MCF 10A (cell line): Measurements from ENCODE around the gene COL16A1. TPM values are rescaled to one million over a fixed set of nuclear protein-coding genes. Genes with fewer than 3 reads are reported as not detected.

ENCODE experiments used
- BruUV-seq: library from RNA; stranded (reverse); fragments of 400-500 nt; replicated peaks from 2 replicates; lab custom pipeline; 2021; lab: Mats Ljungman, UMichigan
- CTCF ChIA-PET: fragments of 300-600 bp; sonication (Branson Sonifier 250); formaldehyde crosslinking; extraction: SDS; loops from one replicate; lab custom pipeline; 2021; ENCODE audit warnings: antibody characterized with exemption, inconsistent platforms; lab: Yijun Ruan, JAX
- POLR2A ChIA-PET: fragments of 300-600, 350-650 bp; sonication (Branson Sonifier 250); formaldehyde crosslinking; extraction: SDS; loops from one replicate; lab custom pipeline; 2020; ENCODE audit warnings: antibody characterized with exemption, inconsistent platforms; lab: Yijun Ruan, JAX
- DNase-seq: peaks from one replicate; pipeline ENCODE4 v3.0.0-alpha.2; 2018; ENCODE audit not compliant: unreplicated experiment
- H3K27ac Mint-ChIP-seq: one replicate; pipeline ENCODE4 v1.8.0; 2022; ENCODE audit warnings: mild to moderate bottlenecking, low read depth, mixed read lengths; ENCODE audit not compliant: unreplicated experiment
- H3K27me3 Mint-ChIP-seq: one replicate; pipeline ENCODE4 v1.8.0; 2022; ENCODE audit warnings: mixed read lengths; ENCODE audit not compliant: insufficient read depth, unreplicated experiment
- H3K36me3 Mint-ChIP-seq: one replicate; pipeline ENCODE4 v1.8.0; 2022; ENCODE audit warnings: mild to moderate bottlenecking, moderate library complexity, mixed read lengths; ENCODE audit not compliant: insufficient read depth, unreplicated experiment
- H3K4me1 Mint-ChIP-seq: one replicate; pipeline ENCODE4 v1.8.0; 2022; ENCODE audit warnings: mixed read lengths; ENCODE audit not compliant: insufficient read depth, unreplicated experiment
- H3K4me3 Mint-ChIP-seq: one replicate; pipeline ENCODE4 v1.8.0; 2022; ENCODE audit warnings: mild to moderate bottlenecking, moderate library complexity, mixed read lengths; ENCODE audit not compliant: unreplicated experiment
- H3K9me3 Mint-ChIP-seq: one replicate; pipeline ENCODE4 v1.8.0; 2022; ENCODE audit warnings: mixed read lengths; ENCODE audit not compliant: unreplicated experiment
- intact Hi-C: fragments of 100-400 bp; cut with micrococcal nuclease; formaldehyde crosslinking; loops from 2 replicates; pipeline ENCODE4 v1.14.1; 2022
- total RNA-seq: library from RNA; stranded (reverse); gene quantifications from 2 replicates; pipeline ENCODE4 v1.2.3, GENCODE V29; 2022
- TF ChIP-seq, protein P1 (sequence below): fragments of 200-600 bp; IDR thresholded peaks from one replicate; pipeline ENCODE4 v1.8.0; 2022; ENCODE audit warnings: antibody characterized with exemption, mild to moderate bottlenecking; ENCODE audit not compliant: unreplicated experiment

Gene COL16A1
- total RNA-seq, 1 experiment from 2014 or later: 42.1 TPM

- Mint-ChIP-seq H3K4me1 (peaks cover 63% of the 10 kb centered on the region), H3K9me3 (no peaks in the 10 kb centered on the region), H3K27me3 (no peaks in the 10 kb centered on the region), H3K4me3 (no peak overlapping the region), H3K36me3 (no peaks in the 10 kb centered on the region), H3K27ac (no peak overlapping the region)
- TF ChIP-seq, protein P1, sequence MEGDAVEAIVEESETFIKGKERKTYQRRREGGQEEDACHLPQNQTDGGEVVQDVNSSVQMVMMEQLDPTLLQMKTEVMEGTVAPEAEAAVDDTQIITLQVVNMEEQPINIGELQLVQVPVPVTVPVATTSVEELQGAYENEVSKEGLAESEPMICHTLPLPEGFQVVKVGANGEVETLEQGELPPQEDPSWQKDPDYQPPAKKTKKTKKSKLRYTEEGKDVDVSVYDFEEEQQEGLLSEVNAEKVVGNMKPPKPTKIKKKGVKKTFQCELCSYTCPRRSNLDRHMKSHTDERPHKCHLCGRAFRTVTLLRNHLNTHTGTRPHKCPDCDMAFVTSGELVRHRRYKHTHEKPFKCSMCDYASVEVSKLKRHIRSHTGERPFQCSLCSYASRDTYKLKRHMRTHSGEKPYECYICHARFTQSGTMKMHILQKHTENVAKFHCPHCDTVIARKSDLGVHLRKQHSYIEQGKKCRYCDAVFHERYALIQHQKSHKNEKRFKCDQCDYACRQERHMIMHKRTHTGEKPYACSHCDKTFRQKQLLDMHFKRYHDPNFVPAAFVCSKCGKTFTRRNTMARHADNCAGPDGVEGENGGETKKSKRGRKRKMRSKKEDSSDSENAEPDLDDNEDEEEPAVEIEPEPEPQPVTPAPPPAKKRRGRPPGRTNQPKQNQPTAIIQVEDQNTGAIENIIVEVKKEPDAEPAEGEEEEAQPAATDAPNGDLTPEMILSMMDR: no peak
- no TSS peak for BruUV-seq
- POLR2A ChIA-PET: no interaction called here
- CTCF ChIA-PET: no interaction called here
- DNase-seq: no peak
- intact Hi-C loops: no loop called here
Observed at GRCh38 chr1:31706384-31707058, 2.7 kb upstream of the COL16A1 start.

DNA sequence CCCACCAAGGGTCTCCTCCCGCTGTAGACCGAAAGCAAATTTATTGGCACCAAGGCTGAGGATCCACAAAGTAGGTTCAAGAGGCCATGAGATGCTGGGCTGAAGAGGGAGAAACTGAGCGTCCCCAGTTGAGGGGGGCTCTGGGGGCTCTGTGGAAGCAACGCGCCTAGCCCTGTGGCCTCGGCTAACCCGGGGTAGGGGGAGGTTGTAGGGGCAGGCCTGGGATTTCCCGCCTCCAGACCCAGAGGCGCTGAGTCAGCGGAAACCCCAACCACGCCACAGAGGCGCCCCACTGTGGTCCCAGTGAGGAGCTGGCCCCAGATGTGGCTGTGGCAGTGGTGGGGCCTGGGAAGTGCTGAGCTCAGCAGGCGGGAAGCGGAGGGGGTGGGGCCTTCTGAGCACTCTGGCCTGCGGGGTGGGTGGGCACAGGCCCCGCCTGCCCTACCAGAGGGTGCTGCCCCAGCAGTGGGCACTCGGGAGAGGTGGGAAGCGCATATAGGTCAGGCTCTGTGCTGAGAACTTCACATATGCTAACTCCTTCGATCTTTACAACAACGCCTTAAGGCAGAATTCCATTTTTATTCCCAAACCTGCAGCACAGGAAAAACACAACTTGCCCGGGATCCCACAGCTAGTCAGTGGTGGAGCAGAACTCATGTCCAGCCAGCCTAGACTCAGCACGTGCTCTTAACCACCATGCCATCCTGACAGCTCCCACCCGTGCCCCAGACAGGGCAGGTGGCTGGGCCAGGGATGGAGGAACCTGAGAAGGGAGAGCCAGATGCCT is 1.5 kb upstream of the COL16A1 start:
- no peak overlapping the region for H3K4me3 Mint-ChIP-seq
- DNase-seq: peak; percentile 66
- TF ChIP-seq, protein P1: peak; percentile 25
- H3K9me3 Mint-ChIP-seq: no peaks in the 10 kb centered on the region
- H3K36me3 Mint-ChIP-seq: no peaks in the 10 kb centered on the region
- peaks cover 75% of the 10 kb centered on the region for H3K4me1 Mint-ChIP-seq
- no peaks in the 10 kb centered on the region for H3K27me3 Mint-ChIP-seq
- CTCF ChIA-PET: interaction anchor here (0.7 to 1.4 kb wide), 3 partner anchors 11 to 41 kb away, joined by 3 to 5 read pairs (median 5); no protein-coding TSS in a partner anchor
- peak overlapping the region; percentile 55 for H3K27ac Mint-ChIP-seq
- no TSS peak for BruUV-seq
- POLR2A ChIA-PET: interaction anchor here (0.9 to 4.7 kb wide), 5 partner anchors 8 to 299 kb away, joined by 3 to 32 read pairs (median 4); partner anchors contain the start of gene PEF1
- intact Hi-C loops: loop anchor here (1.0 kb wide), 2 partner anchors 41 to 66 kb away; no protein-coding TSS in a partner anchor

DNA sequence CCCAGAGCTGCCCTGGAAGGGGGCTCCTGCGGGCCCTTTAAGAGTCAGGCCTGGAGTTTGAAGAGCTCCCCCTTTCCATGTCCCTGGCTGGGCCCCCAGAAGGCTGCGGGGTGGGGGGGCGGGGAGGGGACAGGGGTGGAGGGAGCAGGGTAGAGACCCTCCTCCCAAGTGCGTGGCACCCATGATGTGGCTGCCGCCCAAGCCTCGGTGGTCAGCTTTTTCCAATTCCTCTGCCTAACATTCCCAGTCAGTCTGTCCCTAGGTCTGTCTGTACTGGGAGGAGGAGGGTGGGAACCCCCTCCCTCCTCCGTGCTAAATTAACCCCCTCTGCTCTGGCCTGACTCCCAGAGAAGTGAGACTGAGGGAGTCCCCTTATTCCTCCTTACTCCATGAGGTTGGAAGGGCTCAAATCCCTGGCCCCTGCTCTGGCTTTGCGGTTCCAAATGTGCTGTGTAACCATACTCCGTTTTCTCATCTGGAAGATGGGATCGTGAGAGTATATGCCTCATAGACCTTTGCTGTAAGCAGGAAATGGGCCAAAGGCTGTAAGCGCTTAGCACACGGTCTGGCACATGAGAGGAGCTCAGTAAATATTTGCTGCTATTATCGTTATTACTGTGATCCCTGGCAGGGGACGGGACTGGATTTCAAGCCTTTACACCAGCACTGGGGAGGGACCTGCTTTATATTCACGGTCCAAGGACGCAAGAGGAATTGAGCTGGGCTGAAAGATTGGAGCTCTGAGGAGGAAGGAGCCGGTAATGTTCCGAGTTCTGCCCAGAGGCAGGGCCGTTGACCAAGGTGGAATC is 658 bp upstream of the COL16A1 start:
- H3K27me3 Mint-ChIP-seq: no peaks in the 10 kb centered on the region
- POLR2A ChIA-PET: interaction anchor here (0.5 to 4.7 kb wide), 8 partner anchors 8 to 300 kb away, joined by 3 to 32 read pairs (median 4); partner anchors contain the start of gene PEF1
- no TSS peak for BruUV-seq
- no peaks in the 10 kb centered on the region for H3K36me3 Mint-ChIP-seq
- peaks cover 83% of the 10 kb centered on the region for H3K4me1 Mint-ChIP-seq
- intact Hi-C loops: loop anchor here (1.0 kb wide), 2 partner anchors 40 to 65 kb away; no protein-coding TSS in a partner anchor
- peak; percentile 43 for DNase-seq
- H3K9me3 Mint-ChIP-seq: no peaks in the 10 kb centered on the region
- H3K4me3 Mint-ChIP-seq: peak overlapping the region; percentile 75
- peak overlapping the region; percentile 55 for H3K27ac Mint-ChIP-seq
- CTCF ChIA-PET: interaction anchor here (0.7 to 1.4 kb wide), 3 partner anchors 12 to 42 kb away, joined by 3 to 5 read pairs (median 4); no protein-coding TSS in a partner anchor
- TF ChIP-seq, protein P1: no peak
